ENCODE results near the gene NUBP1. TPM values are rescaled to one million over a fixed set of nuclear protein-coding genes. Genes with fewer than 3 reads are reported as not detected.

Gene NUBP1
- total RNA-seq, 1 donor, result 13.0 TPM

- DNase-seq (ENCODE audit: low read depth), result no peak
These were observed 56.1 kb downstream of the NUBP1 start for GRCh38 chr16:10799736-10800135.

GRCh38 chr16:10805334-10805733, 61.7 kb downstream of the NUBP1 start:
- TF ChIP-seq, protein P1, sequence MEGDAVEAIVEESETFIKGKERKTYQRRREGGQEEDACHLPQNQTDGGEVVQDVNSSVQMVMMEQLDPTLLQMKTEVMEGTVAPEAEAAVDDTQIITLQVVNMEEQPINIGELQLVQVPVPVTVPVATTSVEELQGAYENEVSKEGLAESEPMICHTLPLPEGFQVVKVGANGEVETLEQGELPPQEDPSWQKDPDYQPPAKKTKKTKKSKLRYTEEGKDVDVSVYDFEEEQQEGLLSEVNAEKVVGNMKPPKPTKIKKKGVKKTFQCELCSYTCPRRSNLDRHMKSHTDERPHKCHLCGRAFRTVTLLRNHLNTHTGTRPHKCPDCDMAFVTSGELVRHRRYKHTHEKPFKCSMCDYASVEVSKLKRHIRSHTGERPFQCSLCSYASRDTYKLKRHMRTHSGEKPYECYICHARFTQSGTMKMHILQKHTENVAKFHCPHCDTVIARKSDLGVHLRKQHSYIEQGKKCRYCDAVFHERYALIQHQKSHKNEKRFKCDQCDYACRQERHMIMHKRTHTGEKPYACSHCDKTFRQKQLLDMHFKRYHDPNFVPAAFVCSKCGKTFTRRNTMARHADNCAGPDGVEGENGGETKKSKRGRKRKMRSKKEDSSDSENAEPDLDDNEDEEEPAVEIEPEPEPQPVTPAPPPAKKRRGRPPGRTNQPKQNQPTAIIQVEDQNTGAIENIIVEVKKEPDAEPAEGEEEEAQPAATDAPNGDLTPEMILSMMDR (IDR thresholded peaks at IDR 0.05; ENCODE audit: insufficient read depth, low read depth, low read length), result no peak
- no peak overlapping the region for H3K4me3 ChIP-seq (ENCODE audit: low read depth, low read length)
- no peak for DNase-seq (ENCODE audit: low read depth)

More at GRCh38 chr16:10799736-10800135, 56.1 kb downstream of the NUBP1 start:
- TF ChIP-seq, protein P1 (IDR thresholded peaks at IDR 0.05; ENCODE audit: insufficient read depth, low read depth, low read length), result no peak
- no peak overlapping the region for H3K4me3 ChIP-seq (ENCODE audit: low read depth, low read length)

GRCh38 chr16:10806698-10807097, 63.1 kb downstream of the NUBP1 start:
- TF ChIP-seq, protein P1 (IDR thresholded peaks at IDR 0.05; ENCODE audit: insufficient read depth, low read depth, low read length), result no peak
- no peak for DNase-seq (ENCODE audit: low read depth)

DNA sequence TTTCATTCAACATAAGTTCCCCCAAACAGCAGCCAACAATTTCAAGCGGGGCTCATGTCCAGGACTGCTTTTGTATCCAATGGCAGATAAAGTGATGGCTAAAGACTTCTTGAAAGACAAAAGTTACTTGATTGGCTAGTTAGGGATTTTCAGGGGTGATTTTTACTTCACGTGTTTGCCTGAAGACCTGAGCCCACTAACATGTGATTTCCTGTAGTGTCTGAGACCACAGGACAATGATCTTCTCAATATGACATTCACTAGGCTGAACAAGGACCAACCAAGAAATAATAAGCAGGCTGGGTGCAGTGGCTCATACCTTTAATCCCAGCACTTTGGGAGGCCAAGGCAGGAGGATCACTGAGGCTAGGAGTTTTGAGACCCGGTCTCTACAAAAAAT, 64.6 kb downstream of the NUBP1 start:
- TF ChIP-seq, protein P1 (IDR thresholded peaks at IDR 0.05; ENCODE audit: insufficient read depth, low read depth, low read length), result no peak
- no peak for DNase-seq (ENCODE audit: low read depth)
- no peak overlapping the region for H3K4me3 ChIP-seq (ENCODE audit: low read depth, low read length)

More at GRCh38 chr16:10806698-10807097, 63.1 kb downstream of the NUBP1 start:
- no peak overlapping the region for H3K4me3 ChIP-seq (ENCODE audit: low read depth, low read length)

GRCh38 chr16:10808850-10809249, 65.2 kb downstream of the NUBP1 start:
- no peak for DNase-seq (ENCODE audit: low read depth)
- TF ChIP-seq, protein P1 (IDR thresholded peaks at IDR 0.05; ENCODE audit: insufficient read depth, low read depth, low read length), result no peak
- no peak overlapping the region for H3K4me3 ChIP-seq (ENCODE audit: low read depth, low read length)

- TF ChIP-seq, protein P1 (IDR thresholded peaks at IDR 0.05; ENCODE audit: insufficient read depth, low read depth, low read length), result no peak
- H3K4me3 ChIP-seq (ENCODE audit: low read depth, low read length), result no peak overlapping the region
- no peak for DNase-seq (ENCODE audit: low read depth)
These were observed 66.1 kb downstream of the NUBP1 start for GRCh38 chr16:10809706-10810105.

All from fibroblast of villous mesenchyme (primary cell).